ENCODE measurements around the gene CKAP4. TPM values are rescaled to one million over a fixed set of nuclear protein-coding genes. Genes with fewer than 3 reads are reported as not detected.

Gene CKAP4
- total and polyA plus RNA-seq, 2 of the 13 experiments (the other 11 are each of a cell fraction or from before 2014, with no cell fraction given): 39.2 to 70.2 TPM

DNA sequence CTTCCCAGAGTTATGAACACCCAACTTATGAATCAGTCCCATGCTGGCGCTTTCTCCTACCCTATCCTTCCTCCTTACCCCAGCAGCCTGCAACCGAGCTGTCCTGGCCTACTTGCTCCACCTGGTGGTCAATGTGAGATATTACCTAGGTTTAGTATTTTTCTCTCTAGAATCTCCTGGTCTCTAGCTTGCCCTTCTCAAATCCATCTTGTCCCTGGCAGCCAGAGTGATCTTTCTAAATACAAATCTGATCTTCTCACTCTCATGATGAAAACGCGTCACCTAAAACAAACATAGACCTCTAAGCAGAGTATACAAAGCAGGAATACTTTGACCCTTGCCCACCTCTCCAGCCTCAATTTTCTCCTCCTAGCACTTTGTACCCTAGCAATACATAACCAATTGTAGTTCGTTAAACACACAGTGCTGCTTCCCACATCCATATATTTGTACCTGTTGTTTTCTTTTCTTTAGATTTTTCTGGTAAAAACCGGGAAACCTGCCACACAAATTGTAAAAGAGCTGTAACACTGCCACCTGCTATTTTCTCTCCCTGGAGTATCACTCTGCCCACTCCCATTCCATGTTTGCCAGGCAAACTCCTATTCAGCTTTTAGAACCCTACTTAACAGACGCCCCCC lies 34.8 kb upstream of the CKAP4 start:
- Histone ChIP-seq H3K4me1 (ENCODE audit: insufficient read depth, low read length) (peaks cover 87% of the 10 kb centered on the region), H3K4me3 (replicated peaks in 1 of 3; ENCODE audit: insufficient read depth in 1 of 3, low read depth in 2 of 3, low read length in 3 of 3) (peak overlapping the region in 2 of 3 experiments; percentile 9 to 25; a peak in 2 of 6 replicates), H3K9me3 (ENCODE audit: low read length) (no peaks in the 10 kb centered on the region), H2AFZ (ENCODE audit: low read length) (no peak overlapping the region), H4K20me1 (ENCODE audit: insufficient read depth, low read length) (no peaks in the 10 kb centered on the region), H3K9ac (ENCODE audit: insufficient read depth, low read depth, low read length) (peak overlapping the region; percentile 34; the same call in 1 of the 2 replicates), H3K79me2 (ENCODE audit: insufficient read depth, low read length) (no peaks in the 10 kb centered on the region), H3K27me3 (ENCODE audit: control insufficient read depth in 1 of 2, insufficient read depth in 2 of 2, low read length in 2 of 2) (peaks cover 0 to 17% of the 10 kb centered on the region in 2 experiments; a peak in 2 of 5 replicates), H3K27ac (ENCODE audit: extremely low read length, insufficient read depth, low read length) (peak overlapping the region; percentile 77), H3K4me2 (ENCODE audit: low read depth, low read length) (peak overlapping the region; percentile 59), H3K36me3 (replicated peaks in 1 of 2; ENCODE audit: control insufficient read depth in 1 of 2, insufficient read depth in 2 of 2, low read length in 2 of 2) (no peaks in the 10 kb centered on the region)
- intact Hi-C loops (cut with micrococcal nuclease; ENCODE audit: unreplicated experiment): loop anchor here (1.0 to 2.0 kb wide), 3 partner anchors 32 to 63 kb away; no protein-coding TSS in a partner anchor
- peak; percentile 85 for FAIRE-seq
- POLR2A ChIA-PET: interaction anchor here (0.9 to 1.9 kb wide), 9 partner anchors 11 to 143 kb away, joined by 3 to 17 read pairs (median 8); partner anchors contain the start of genes CKAP4, NUAK1 and POLR3B
- 0% methylated on average over 7 of the region's 7 CpGs for WGBS (ENCODE audit: low lambda C conversion rate)
- peak; percentile 97 for DNase-seq (ENCODE audit: low spot score)
- in situ Hi-C loops (cut with HindIII; ENCODE audit: extremely low pct_ligation_motif_present, low pct_unique_long_range_greater_than_20kb): loop anchor here (5.0 to 10.0 kb wide), 2 partner anchors 55 to 188 kb away; no protein-coding TSS in a partner anchor
- ATAC-seq: peak; percentile 94
- BruUV-seq (replicated peaks): no TSS peak
- CTCF ChIA-PET (ENCODE audit: low intra/inter-chr PET ratio, low total read pairs): interaction anchor here (1.2 to 4.5 kb wide), 3 partner anchors 56 to 63 kb away, joined by 3 to 40 read pairs (median 6); no protein-coding TSS in a partner anchor
- TF ChIP-seq NR3C1 (CRISPR knock-in tag; IDR thresholded peaks at IDR 0.05) (no peak), AGO1 (IDR thresholded peaks at IDR 0.05; ENCODE audit: low read depth, low read length, poor library complexity, severe bottlenecking) (no peak), RBFOX2 (IDR thresholded peaks at IDR 0.05; ENCODE audit: low read depth, low read length) (no peak), RBAK (CRISPR knock-in tag; IDR thresholded peaks at IDR 0.05) (no peak), AGO2 (optimal IDR thresholded peaks at IDR 0.05; ENCODE audit: low read depth, low read length) (no peak), PCBP1 (IDR thresholded peaks at IDR 0.05; ENCODE audit: borderline replicate concordance, low read depth, low read length) (no peak), PITX1 (CRISPR knock-in tag; IDR thresholded peaks at IDR 0.05) (peak; percentile 75), ZFP62 (CRISPR knock-in tag; IDR thresholded peaks at IDR 0.05) (no peak), MZF1 (CRISPR knock-in tag; IDR thresholded peaks at IDR 0.05; ENCODE audit: borderline replicate concordance) (no peak), ZNF577 (CRISPR knock-in tag; IDR thresholded peaks at IDR 0.05; ENCODE audit: borderline replicate concordance, low read depth) (no peak), THYN1 (CRISPR knock-in tag; IDR thresholded peaks at IDR 0.05; ENCODE audit: borderline replicate concordance, low read depth) (no peak), CCAR2 (optimal IDR thresholded peaks at IDR 0.05; ENCODE audit: low read depth, low read length) (no peak), EED (CRISPR knock-in tag; IDR thresholded peaks at IDR 0.05) (no peak), BHLHE40 (IDR thresholded peaks at IDR 0.05; ENCODE audit: low read length) (peak; percentile 40; the same call in 1 of the 2 replicates), ARNT (IDR thresholded peaks at IDR 0.05) (no peak), ATF7 (IDR thresholded peaks at IDR 0.05) (peak; percentile 34; the same call in 1 of the 2 replicates), ATF7 (CRISPR knock-in tag; IDR thresholded peaks at IDR 0.05) (no peak; the same call in 1 of the 2 replicates), ZNF10 (CRISPR knock-in tag; IDR thresholded peaks at IDR 0.05; ENCODE audit: borderline replicate concordance, low read depth) (no peak)
- TF ChIP-seq, protein P1, sequence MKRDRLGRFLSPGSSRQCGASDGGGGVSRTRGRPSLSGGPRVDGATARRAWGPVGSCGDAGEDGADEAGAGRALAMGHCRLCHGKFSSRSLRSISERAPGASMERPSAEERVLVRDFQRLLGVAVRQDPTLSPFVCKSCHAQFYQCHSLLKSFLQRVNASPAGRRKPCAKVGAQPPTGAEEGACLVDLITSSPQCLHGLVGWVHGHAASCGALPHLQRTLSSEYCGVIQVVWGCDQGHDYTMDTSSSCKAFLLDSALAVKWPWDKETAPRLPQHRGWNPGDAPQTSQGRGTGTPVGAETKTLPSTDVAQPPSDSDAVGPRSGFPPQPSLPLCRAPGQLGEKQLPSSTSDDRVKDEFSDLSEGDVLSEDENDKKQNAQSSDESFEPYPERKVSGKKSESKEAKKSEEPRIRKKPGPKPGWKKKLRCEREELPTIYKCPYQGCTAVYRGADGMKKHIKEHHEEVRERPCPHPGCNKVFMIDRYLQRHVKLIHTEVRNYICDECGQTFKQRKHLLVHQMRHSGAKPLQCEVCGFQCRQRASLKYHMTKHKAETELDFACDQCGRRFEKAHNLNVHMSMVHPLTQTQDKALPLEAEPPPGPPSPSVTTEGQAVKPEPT (CRISPR knock-in tag; IDR thresholded peaks at IDR 0.05; ENCODE audit: low read depth): no peak
- TF ChIP-seq, protein P2, sequence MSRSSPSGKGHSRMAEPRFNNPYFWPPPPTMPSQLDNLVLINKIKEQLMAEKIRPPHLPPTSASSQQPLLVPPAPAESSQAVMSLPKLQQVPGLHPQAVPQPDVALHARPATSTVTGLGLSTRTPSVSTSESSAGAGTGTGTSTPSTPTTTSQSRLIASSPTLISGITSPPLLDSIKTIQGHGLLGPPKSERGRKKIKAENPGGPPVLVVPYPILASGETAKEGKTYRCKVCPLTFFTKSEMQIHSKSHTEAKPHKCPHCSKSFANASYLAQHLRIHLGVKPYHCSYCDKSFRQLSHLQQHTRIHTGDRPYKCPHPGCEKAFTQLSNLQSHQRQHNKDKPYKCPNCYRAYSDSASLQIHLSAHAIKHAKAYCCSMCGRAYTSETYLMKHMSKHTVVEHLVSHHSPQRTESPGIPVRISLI (CRISPR knock-in tag; IDR thresholded peaks at IDR 0.05; ENCODE audit: borderline replicate concordance): peak; percentile 29; the same call in 1 of the 2 replicates
- TF ChIP-seq, protein P3, sequence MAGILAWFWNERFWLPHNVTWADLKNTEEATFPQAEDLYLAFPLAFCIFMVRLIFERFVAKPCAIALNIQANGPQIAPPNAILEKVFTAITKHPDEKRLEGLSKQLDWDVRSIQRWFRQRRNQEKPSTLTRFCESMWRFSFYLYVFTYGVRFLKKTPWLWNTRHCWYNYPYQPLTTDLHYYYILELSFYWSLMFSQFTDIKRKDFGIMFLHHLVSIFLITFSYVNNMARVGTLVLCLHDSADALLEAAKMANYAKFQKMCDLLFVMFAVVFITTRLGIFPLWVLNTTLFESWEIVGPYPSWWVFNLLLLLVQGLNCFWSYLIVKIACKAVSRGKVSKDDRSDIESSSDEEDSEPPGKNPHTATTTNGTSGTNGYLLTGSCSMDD (CRISPR knock-in tag; IDR thresholded peaks at IDR 0.05): no peak

Data from HepG2 (cell line).